Endometrium (tissue), 2 donors: ENCODE data around the gene TADA1.

ENCODE experiments used
- FAIRE-seq: peaks from 2 replicates; lab custom pipeline; 2012; peaks lifted over from hg19 to GRCh38; lab: Jason Lieb, UNC
- donor health status: control.
- donor health status: control.

Gene TADA1, protein sequence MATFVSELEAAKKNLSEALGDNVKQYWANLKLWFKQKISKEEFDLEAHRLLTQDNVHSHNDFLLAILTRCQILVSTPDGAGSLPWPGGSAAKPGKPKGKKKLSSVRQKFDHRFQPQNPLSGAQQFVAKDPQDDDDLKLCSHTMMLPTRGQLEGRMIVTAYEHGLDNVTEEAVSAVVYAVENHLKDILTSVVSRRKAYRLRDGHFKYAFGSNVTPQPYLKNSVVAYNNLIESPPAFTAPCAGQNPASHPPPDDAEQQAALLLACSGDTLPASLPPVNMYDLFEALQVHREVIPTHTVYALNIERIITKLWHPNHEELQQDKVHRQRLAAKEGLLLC

DNA sequence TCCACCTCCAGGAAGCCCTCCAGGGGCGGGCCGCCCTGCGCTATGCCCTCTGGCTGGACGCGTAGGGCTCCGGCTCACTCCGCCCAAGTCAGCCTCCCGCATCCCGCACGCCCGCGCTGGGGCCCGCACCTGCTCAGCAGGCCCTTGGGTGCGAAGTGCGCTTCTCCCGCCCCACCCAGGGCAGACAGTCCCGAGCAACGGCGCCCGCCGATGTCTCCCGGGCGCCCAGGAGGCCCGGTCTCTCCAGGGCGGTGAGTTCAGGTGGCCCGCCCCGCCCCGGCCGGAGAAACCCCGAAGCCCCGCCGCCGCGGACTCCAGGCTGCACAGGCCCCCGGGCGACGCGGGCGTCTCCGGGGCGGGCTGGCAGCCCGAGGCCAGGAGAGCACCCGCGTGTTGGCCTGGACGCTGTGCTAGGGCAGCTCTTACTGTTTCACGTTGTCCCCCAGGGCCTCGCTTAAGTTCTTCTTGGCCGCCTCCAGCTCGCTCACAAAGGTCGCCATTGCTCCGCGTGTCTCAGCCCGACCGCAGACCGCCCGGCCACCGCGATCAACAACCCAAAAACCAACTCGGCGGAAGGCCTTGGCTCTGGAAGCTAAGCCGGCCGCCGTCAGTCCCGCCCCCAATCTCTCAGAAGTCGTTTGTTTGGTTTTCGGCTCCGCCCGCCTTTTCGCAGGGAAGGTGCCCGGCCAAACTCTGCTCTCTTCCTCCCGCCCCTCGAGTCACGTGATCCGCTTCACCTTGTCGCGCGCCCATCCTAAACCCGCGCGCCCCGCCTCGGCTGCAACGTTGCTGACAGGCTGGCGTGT lies at the start of gene TADA1:
Gene TADA1, minus strand, starts transcription at position 531 of the 806 bp plus-strand sequence. Its CDS starts 31 bp downstream, at position 500.
- peak; percentile 99 for FAIRE-seq

DNA sequence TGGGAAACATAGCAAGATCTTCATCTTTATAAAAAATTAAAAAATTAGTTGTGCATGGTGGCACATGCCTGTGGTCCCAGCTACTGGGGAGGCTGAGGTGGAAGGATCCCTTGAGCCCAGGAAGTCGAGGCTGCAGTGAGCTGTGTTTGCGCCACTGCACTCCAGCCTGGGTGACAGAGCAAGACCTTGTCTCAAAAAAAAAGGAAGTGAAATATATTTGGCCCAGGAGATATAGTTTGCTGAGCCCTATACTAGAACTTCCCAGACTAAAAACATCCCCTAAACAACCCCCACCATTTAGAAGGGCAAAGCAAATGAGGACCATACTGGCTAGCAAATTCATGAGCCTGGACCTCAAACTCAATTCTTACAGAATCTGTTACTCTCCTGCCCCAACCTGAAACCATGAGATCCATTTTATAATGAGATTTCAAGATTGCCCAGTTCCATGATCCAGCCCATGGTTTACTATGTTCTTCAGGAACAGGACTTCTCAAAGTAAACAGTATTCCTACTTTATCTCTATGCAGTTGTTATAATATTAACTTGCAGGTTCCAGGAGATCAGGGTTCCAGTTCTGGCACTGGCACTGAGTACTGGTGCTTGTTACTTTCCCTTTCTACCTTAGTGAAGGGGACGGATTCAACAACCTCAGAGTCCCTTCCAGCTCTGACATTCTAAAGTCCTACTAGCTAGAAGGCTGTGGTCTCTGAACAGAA lies 48.9 kb upstream of the TADA1 start:
- FAIRE-seq, result no peak

DNA sequence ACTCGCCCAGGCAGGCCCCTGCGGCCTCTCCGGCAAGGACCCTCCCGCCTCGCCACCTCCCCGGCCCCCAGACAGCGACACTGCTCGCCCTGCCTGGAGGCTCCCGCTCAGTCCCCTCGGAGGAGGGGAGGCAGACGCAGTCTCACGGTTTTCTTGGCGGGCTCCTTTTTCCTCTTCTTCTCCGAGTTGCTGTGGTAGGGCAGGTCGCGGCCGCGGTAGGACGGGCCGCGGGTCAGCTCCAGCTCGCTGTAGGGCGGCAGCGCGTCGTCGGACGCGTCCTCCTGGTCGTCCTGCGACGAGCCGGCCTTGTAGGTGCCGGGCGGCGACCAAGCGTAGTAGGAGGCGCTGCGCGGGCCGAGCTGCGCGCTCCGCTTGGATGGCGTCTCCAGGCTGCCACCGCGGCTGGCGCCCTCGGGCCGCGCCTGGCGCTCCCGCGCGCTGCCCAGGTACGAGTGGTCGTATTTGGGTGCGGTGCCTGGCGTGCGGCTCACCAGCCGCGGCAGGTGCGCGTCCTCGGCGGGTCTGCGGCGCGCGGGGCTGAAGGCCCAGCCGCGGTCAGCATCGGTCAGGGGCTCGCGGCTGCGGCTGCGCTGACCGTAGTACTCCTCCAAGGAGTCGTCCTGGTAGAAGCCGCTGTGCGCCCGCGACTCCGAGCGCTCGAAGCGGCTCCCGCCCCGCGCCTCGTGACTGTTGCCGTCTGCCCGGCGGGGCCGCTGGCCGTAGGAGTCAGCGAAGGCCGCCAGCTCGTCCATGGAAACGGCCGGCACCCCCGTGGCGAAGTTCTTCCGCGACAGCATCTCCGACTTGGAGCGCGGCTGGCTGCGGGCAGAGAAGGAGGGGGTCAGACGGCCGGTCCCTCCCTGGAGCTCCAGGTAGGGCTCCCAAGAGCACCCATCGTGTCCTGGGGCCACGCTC lies 44.8 kb upstream of the TADA1 start:
- no peak for FAIRE-seq

DNA sequence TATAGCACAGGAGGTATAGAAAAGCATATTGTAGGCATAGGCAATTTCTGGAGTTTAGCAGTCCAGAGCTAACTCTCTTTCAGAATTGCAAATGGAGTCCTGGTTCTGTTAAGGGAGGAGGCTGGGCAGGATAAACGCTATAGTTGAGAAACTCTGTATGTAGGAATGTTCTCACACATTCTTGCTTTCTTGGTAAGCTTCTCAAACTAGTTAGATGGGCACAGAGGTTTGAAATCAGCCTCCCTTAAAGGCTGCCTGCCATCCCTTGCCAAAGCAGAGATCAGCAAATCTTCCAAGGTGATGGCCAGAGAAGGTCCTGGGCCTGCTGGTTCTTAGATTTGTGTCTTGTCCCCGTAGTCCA lies 42.9 kb upstream of the TADA1 start:
- no peak for FAIRE-seq

DNA sequence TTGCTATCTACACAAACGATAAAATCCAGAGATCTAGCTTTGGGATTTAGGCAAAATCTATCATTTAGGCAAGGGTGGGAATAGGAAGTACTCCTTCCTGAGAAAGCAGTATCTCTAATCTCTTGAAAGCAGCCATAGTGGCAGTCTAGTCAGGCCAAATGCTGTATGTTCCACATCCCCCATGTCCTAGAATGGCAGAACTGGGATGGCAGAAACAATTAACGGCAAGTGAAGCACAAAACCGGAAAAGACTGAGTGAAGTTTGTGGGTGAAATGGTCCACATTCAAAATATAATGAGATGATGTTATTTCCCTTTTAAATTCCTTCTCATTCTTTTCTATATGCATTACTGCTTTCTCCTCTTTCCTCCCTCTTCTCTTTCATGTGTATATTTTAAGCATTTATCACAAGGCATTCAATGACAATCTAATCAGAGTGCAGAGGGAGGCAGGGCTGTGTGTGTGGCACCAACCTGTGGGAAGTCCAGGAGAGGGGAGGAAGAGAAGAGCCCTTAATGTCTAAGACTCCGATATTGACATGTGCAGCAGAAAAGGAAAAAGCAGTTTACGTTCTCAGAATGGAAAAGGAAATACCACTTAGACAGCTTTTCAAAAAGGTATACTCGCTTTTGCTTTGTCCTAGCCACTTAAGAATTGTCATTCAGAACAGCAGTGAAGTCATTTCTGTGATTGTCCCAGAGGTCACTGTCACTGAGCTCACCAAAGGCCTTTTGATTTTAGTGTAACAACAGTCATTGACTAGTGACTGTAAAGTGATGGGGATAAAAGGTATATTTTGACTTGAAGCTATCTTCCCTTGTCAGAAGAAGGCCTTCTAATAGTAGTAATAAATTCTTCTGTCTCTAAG lies 42.3 kb upstream of the TADA1 start:
- no peak for FAIRE-seq

DNA sequence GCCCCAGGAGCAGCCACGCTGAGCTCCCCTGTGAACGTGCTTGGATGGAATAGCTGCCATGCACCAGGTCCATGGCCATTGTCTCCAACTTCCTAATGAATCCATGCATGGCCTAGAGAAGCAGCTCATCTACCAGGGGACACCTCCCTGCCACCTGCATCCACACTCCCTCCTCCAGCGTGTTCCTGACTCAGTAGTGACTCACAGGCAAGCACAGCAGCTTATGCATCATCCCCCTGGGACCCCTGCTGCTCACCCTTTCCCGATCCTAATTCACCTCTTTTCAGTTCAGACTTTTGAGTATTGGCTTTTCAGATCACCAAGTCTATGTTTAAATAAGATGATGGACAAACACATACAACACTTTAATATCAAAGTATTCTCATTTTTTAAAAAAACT lies 39.9 kb upstream of the TADA1 start:
- no peak for FAIRE-seq

DNA sequence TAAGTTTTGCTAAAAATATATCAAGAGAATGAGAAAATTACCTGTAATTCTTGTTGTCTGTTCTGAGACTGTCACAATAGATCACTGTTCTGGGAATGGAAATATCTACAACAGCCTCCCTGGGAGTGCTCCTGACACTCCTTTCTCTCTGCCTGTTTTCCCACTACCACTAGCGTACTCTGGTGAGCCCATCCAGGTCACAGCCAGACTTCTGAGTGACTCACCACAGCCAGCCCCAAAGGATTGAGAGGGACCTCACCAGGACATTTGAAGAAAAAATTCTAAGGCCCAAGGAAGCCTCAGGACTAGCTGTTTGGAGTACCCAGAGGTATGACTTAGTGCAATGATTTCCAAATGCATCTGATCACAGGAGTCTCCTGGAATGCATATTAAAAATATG lies 39.0 kb upstream of the TADA1 start:
- FAIRE-seq, result no peak

DNA sequence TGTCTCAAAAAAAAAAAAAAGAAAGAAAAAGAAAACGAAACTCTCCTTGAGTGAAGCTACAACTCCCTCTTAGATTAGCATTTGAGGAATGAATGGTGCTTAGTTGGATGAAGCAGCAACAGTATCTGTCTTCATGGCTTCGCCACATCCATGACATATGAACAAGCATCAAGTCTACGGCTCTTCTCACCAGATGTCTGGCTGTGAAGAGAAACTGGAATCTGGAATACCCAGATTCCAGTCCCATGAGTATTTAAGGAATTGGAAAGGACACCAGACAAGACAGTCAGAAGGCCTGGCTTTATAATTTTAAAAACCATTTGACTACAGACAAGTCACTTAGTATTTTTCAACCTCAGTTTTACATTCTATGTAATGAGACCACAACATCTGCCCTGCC lies 38.0 kb upstream of the TADA1 start:
- FAIRE-seq, result no peak

DNA sequence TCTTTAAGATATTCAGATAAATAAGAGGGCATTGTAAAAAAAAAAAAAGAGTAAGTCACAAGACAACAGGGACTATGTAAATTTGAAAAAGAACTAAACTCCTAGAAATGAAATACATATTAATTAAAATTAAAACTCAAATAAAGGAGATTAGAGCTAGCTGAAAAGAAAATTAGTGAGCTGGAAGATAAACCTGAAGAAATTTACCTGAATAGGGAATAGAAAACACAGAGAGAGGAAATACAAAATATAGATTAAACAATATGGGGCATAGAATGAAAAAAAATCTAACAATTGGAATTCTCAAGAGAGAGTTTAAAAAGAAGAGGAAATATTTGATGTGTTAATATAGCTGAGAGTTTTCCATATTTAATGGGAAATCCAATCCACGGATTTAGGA lies 35.6 kb upstream of the TADA1 start:
- FAIRE-seq, result peak; percentile 26

DNA sequence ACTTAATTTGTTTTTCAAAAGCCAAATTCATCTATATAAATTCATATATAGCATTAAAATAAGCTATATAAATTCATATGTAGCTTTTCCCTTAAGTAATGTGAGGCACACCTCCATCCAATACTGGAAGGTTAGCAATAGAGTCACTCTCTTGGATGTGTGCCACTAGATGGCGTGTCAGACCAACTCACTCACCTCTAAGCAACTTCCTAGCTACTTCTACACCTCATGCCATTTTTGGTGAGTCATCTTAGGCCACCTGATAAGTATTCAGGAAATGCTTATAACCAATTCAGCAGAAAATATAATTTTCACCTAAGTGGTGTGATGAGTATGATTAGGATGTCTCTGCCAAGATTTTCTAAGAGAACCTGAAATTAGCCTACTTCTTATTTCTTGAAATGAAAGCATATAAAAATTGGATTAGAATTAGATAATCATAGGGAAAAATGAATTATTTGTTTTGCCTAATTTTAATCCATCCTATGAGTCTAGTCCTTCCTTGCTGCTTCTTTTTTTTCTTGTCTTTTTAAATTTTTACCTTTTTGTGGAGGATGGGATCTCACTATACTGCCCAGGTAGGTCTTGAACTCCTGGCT lies 34.4 kb upstream of the TADA1 start:
- FAIRE-seq, result peak; percentile 31

DNA sequence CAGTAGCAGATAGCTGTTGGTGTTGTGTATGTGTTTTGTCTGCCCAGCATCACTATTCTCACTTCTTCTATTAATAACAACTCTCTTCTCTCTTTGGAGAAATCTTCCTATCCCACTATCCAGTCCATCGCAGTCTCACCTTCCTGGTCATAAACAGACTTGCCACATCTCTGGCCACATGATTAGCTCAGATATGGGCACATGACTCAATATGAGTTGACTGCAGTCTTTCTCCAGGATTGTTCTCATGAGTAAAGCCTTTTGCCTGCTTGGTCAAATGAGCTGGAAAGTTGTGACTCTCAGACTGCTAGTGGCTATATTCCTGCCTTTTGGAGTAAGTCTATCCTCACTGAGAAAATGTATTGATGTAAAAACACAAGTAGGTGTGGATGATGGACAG lies 32.9 kb upstream of the TADA1 start:
- no peak for FAIRE-seq

DNA sequence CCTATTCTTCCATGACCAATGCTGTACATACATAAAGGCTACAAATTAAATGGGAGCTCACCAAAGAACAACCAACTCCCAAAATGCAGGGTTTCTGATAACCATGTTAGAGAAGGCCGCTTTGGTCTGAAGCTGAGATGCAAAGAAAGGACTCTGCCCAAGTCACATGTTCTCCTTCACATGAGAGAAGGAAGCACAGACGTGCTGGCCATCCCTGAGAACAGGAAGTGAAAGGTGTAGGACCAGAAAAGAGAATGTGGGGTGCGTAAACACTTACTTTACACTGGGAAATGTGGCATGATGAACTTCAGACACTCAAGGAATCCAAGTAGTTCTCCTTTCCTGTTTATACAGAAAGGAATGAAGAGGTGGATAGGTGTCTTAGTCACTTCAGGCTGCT lies 31.7 kb upstream of the TADA1 start:
- no peak for FAIRE-seq

DNA sequence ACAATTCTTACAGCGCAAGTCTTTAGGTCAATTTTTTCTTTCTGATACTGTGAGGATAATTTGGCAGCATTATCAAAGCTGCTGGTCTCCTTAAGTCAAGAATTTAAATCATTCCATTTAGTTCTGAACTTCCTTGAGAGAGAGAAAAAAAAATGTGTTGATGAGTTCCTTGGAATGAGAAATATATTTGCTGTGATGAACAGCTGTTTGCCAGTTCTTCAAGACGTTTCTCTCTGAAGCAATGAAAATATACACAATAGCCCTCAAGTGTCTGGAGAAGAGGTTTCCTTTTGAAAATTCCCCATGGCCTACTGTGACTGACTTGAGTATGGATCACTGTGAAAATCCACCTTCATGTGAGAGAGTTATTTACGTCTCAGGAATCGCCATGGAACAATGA lies 31.0 kb upstream of the TADA1 start:
- FAIRE-seq, result no peak

DNA sequence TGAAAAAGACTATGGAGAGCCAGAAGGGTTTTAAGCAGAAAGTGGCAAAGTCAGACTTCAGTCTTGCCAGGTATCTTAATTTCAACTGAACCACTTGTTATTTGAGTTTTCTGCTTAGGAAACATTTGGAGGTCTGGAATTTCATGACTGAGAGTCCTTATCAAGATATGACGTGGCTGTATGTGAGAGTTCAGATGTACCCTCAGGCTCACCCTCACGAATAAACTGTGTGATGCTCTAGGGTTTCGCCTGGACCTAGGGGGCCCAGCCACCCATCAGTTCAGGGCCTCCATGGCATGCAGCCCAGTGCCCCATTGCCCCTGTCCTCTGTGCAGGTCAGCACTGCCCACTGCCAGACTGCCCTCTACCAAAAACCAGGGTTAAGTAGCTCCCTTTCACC lies 30.6 kb upstream of the TADA1 start:
- FAIRE-seq, result no peak

DNA sequence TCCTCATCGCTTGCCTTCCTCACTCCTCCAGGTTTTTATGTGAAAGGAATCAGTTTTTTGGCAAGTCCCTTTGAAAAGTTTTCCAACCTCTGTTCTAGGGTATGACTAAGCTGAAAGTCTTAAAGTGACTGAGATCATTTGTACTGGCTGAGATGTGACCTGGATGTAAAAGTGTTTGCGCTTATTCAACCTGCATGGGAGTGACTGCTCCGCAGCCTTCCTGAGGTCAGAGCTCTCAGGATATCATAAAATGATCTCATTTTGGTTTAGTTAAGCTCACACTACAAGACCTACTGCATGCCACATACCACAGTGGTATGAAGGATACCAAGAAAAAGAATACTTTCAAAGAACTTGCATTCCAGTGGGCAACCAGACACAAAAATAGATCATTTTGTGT lies 29.8 kb upstream of the TADA1 start:
- no peak for FAIRE-seq

DNA sequence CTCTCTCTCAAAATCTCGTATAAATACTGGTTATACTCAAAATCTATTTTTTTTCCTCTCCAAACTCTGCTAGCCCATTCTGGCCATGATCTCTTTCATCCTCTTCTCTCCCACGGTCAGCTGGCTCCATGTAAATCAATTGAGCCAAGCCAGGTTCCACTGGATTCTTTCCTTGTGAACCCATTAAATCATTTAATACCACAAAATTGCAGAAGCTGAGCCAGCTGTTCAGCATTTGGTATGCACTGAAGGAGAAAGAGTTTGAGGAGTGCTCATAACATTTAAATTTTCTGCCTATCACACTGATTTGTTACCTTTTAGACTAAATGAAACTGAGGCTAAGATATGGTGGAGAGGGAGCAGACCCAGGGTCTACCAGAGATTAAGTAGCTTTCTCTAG lies 29.1 kb upstream of the TADA1 start:
- FAIRE-seq, result peak; percentile 85

DNA sequence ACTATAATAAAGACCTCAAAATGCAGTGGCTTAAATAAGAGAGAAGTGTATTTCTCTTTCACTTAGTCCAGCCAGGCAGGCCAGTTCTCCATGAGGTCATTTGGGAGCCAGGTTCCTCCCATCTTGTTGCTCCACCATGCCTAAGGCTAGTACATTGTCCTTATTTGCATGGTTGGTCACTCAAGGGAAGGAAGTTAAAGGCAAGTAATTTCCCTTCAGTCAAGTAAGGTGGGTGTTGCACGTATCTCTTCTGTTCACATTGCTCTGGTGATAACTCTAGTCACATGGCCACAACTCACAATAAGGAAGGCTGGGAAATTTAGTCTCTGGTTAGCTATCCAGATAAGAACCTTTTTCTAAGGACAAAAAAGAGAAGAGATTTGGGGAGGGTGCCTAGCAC lies 27.2 kb upstream of the TADA1 start:
- no peak for FAIRE-seq

DNA sequence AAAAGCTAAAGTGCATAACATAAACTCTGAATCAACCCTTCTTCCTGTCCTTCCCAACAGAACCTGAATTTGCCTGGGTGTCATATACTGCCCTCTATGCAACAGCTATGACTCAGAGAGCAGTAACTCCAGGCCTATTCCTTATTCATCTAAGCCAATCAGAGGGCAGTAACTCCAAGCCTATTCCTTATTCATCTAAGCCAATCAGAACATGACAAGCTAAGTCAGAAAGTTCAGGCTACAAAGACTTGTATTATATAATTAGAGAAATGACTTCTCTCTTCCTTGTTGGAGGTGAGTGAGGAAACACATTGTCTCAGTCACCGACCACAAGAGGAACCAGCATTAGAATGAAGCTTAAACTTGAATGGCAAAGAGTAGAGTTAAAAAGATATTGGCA lies 26.2 kb upstream of the TADA1 start:
- FAIRE-seq, result no peak

DNA sequence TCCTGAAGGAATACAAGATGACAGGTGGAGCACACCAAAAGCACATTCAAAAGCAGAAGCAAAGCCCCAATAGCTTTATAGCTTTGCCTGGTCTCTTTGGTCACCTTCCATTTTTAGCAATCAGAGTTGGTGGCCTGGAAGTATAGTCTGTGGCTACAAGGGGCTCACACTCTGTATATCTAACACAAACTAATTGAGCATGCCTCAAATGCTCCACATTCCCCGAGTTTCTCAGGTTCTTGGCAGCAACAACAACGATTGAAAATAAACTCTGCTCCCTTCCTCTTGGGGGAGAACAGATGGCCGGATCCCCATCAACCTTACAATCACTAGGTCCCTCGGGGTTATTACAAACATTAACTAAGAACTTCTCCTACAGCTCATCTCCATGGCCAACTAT lies 24.9 kb upstream of the TADA1 start:
- FAIRE-seq, result no peak

DNA sequence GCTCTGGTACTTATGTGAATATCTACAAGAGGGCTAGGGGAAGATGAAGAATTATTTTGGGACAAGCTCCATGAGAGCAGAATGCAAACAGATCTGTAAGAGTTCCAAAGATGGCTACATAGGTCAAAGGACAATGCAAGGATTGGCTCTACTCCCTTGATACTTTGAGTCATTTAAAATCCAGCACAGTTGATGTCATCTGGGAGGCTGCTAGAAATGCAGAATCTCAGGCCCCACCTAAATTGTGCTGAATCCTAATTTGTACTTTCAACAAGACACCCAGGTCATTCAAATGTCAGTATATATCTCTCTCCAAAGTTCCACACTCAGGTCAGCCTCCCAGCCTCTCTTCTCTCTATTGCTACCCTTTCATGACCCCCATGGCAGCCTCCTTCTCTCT lies 23.7 kb upstream of the TADA1 start:
- FAIRE-seq, result no peak

DNA sequence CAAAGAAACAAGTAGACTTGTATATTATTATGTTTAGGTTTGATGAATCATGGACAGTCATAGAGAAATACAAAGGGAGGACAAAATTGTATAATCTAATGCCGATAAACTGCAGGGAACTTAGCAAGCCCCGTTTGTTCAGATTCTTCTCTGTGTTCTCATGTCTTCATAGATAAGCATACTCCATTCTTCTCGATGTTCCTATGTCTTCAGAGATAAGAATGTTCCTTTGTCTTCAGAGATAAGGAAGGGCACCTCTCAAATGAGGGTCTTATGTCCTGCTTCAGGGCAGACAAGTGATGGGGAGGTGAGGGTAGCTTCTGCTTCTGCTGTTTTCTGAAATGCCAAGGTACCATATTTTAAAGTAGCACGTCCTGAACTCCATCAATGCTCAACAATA lies 19.7 kb upstream of the TADA1 start:
- FAIRE-seq, result no peak
